GM23338 (cell line): ENCODE results near the gene ATIC.

Experiments used
- CREB1 ChIP-seq: fragments of 250-450 bp; sonication (Bioruptor Pico); IDR thresholded peaks from 2 replicates; pipeline ENCODE4 v1.5.0; 2020; ENCODE audit warnings: low read depth, mild to moderate bottlenecking, moderate library complexity
- ETS1 ChIP-seq: IDR thresholded peaks from 2 replicates; pipeline ENCODE4 v1.6.1; 2016; ENCODE audit warnings: antibody characterized with exemption
- EZH2 ChIP-seq: fragments of 200-600 bp; sonication (generic); IDR thresholded peaks from one replicate; pipeline ENCODE4 v1.8.0; 2017; ENCODE audit warnings: antibody characterized with exemption, mild to moderate bottlenecking, low read depth; ENCODE audit not compliant: unreplicated experiment
- EZH2phosphoT487 ChIP-seq: fragments of 200-600 bp; sonication (generic); IDR thresholded peaks from one replicate; pipeline ENCODE4 v1.8.1; 2018; ENCODE audit warnings: antibody characterized with exemption; ENCODE audit not compliant: unreplicated experiment
- JUNB ChIP-seq: IDR thresholded peaks from one replicate; pipeline ENCODE4 v1.6.1; 2016; ENCODE audit warnings: antibody characterized with exemption; ENCODE audit not compliant: unreplicated experiment
- NANOG ChIP-seq: IDR thresholded peaks from 2 replicates; pipeline ENCODE4 v1.6.1; 2016; ENCODE audit warnings: antibody characterized with exemption, borderline replicate concordance
- POLR2AphosphoS5 ChIP-seq: IDR thresholded peaks from 2 replicates; pipeline ENCODE4 v1.6.1; 2016; ENCODE audit warnings: antibody characterized with exemption, low read depth
- STAT1 ChIP-seq: IDR thresholded peaks from one replicate; pipeline ENCODE4 v1.6.1; 2016; ENCODE audit warnings: antibody characterized with exemption; ENCODE audit not compliant: unreplicated experiment
- ZNF114 ChIP-seq: fragments of 250-450 bp; sonication (Bioruptor Pico); IDR thresholded peaks from 2 replicates; pipeline ENCODE4 v1.5.0; 2020; ENCODE audit warnings: mild to moderate bottlenecking, moderate library complexity
- ZNF331 ChIP-seq: fragments of 250-450 bp; sonication (Bioruptor Pico); IDR thresholded peaks from 2 replicates; pipeline ENCODE4 v1.5.0; 2020; ENCODE audit warnings: low read depth, mild to moderate bottlenecking, moderate library complexity
- ZNF462 ChIP-seq: fragments of 250-450 bp; sonication (Bioruptor Pico); IDR thresholded peaks from 2 replicates; pipeline ENCODE4 v1.5.0; 2020; ENCODE audit warnings: mild to moderate bottlenecking, moderate library complexity
- TF ChIP-seq, protein P1 (sequence below), 2 experiments: fragments of 200-600 bp in 1 of 2; sonication (generic) in 1 of 2; conservative IDR thresholded peaks; 2 replicates each; pipeline versions ENCODE4 v1.5.1 to v1.6.1; 2016 to 2017; ENCODE audit warnings: antibody characterized with exemption in 2 of 2, low read depth in 2 of 2, mild to moderate bottlenecking in 2 of 2, moderate library complexity in 1 of 2
- TF ChIP-seq, protein P2 (sequence below): IDR thresholded peaks from one replicate; pipeline ENCODE4 v1.6.1; 2018; ENCODE audit warnings: antibody characterized with exemption; ENCODE audit not compliant: unreplicated experiment

DNA sequence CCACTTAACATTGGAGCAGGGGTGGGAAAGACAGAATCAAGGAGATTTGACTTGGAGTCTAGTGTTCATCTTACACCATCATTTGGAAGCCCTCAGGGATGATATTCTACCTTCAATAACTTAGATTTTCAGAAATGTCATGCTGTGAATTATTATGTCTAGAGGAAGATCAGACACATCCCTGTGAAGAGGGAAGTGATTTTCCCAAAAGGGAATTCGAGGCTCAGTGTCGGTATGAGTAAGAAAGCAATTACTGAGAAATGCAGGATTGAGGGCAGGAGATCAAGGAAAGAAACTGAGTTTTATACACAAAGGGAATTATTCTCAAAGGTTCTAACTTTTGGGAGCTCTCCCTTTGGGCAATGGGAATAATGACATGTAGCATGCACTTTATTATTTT, 25.6 kb upstream of the ATIC start:
- TF ChIP-seq, protein P1, sequence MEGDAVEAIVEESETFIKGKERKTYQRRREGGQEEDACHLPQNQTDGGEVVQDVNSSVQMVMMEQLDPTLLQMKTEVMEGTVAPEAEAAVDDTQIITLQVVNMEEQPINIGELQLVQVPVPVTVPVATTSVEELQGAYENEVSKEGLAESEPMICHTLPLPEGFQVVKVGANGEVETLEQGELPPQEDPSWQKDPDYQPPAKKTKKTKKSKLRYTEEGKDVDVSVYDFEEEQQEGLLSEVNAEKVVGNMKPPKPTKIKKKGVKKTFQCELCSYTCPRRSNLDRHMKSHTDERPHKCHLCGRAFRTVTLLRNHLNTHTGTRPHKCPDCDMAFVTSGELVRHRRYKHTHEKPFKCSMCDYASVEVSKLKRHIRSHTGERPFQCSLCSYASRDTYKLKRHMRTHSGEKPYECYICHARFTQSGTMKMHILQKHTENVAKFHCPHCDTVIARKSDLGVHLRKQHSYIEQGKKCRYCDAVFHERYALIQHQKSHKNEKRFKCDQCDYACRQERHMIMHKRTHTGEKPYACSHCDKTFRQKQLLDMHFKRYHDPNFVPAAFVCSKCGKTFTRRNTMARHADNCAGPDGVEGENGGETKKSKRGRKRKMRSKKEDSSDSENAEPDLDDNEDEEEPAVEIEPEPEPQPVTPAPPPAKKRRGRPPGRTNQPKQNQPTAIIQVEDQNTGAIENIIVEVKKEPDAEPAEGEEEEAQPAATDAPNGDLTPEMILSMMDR (conservative IDR thresholded peaks at IDR 0.05; ENCODE audit: low read depth in 2 of 2): no peak
- TF ChIP-seq EZH2phosphoT487 (no peak), JUNB (no peak), CREB1 (CRISPR knock-in tag) (no peak), ZNF114 (CRISPR knock-in tag) (no peak), ETS1 (no peak), POLR2AphosphoS5 (no peak), EZH2 (no peak), NANOG (no peak), ZNF462 (CRISPR knock-in tag) (no peak), ZNF331 (CRISPR knock-in tag) (no peak), STAT1 (no peak)
- TF ChIP-seq, protein P2, sequence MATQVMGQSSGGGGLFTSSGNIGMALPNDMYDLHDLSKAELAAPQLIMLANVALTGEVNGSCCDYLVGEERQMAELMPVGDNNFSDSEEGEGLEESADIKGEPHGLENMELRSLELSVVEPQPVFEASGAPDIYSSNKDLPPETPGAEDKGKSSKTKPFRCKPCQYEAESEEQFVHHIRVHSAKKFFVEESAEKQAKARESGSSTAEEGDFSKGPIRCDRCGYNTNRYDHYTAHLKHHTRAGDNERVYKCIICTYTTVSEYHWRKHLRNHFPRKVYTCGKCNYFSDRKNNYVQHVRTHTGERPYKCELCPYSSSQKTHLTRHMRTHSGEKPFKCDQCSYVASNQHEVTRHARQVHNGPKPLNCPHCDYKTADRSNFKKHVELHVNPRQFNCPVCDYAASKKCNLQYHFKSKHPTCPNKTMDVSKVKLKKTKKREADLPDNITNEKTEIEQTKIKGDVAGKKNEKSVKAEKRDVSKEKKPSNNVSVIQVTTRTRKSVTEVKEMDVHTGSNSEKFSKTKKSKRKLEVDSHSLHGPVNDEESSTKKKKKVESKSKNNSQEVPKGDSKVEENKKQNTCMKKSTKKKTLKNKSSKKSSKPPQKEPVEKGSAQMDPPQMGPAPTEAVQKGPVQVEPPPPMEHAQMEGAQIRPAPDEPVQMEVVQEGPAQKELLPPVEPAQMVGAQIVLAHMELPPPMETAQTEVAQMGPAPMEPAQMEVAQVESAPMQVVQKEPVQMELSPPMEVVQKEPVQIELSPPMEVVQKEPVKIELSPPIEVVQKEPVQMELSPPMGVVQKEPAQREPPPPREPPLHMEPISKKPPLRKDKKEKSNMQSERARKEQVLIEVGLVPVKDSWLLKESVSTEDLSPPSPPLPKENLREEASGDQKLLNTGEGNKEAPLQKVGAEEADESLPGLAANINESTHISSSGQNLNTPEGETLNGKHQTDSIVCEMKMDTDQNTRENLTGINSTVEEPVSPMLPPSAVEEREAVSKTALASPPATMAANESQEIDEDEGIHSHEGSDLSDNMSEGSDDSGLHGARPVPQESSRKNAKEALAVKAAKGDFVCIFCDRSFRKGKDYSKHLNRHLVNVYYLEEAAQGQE: no peak
